ENCODE results near the gene BSN.

Gene BSN

DNA sequence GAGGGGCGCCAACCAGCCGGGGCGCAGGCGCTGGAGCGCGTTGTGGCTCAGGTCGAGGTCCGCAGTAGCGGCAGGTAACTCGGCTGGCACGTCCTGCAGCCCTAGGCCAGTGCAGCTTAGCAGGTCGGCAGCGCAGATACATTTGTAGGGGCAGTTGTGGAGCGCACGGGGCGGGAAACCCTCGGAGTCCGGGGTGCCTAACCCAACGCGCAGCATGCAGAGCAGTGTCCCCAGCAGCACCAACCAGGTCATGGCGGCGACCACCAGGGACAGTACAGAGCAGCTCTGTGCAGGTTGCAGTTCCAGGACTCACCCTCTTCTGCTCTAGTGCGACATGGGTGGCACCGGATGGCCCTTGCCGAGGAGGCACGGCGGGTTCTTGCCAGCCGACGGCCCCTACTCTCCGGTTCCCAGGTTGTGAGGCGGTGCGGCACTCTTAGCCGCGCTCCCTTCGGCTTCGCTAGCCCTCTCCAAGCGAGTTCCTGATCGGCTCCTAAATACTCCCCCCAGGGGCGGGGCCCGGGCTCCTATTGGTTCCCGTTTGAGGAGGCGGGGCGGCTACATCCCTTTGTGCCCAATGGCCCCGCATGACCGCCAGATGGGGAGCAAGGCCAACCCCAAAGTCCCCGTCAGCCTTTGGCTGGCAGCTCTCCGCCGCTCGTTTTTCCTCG is 165.1 kb downstream of the BSN start, which contains the start of gene AMIGO3:
Gene AMIGO3, minus strand, starts transcription at position 471 of the 671 bp plus-strand sequence. Its CDS starts 219 bp downstream, at position 252.
- peaks cover 39% of the 10 kb centered on the region for H4K20me1 ChIP-seq (ENCODE audit: insufficient read depth, low read length)
- peak within 1 kb of the TSS; percentile 59 for H2AFZ ChIP-seq (ENCODE audit: low read depth, low read length)
- H3K27ac ChIP-seq (ENCODE audit: low read length) = 0 out of 2 replicates have a peak within 1 kb of the TSS, but pooled peaks have one; percentile 30
- ATAC-seq (ENCODE audit: insufficient read depth, low read depth) (peak; percentile 73), DNase-seq (peak; percentile 92)
- no peaks in the 10 kb centered on the region for H3K9me3 ChIP-seq (ENCODE audit: insufficient read depth, low read length, severe bottlenecking)
- H3K4me1 ChIP-seq (ENCODE audit: insufficient read depth, low read length) = peaks cover 44% of the 10 kb centered on the region
- peak within 1 kb of the TSS; percentile 66 for H3K4me2 ChIP-seq (ENCODE audit: insufficient read depth, low read length)
- H3K27me3 ChIP-seq (ENCODE audit: insufficient read depth, low read length, poor library complexity) = no peaks in the 10 kb centered on the region
- peak within 1 kb of the TSS in 1 of 2 experiments; percentile 54; a peak in 2 of 4 replicates for H3K4me3 ChIP-seq (ENCODE audit: low read depth in 1 of 2, low read length in 2 of 2)
- H3K36me3 ChIP-seq (ENCODE audit: insufficient read depth, low read length) = peaks cover 49% of the 10 kb centered on the region
- TF ChIP-seq, protein P1, sequence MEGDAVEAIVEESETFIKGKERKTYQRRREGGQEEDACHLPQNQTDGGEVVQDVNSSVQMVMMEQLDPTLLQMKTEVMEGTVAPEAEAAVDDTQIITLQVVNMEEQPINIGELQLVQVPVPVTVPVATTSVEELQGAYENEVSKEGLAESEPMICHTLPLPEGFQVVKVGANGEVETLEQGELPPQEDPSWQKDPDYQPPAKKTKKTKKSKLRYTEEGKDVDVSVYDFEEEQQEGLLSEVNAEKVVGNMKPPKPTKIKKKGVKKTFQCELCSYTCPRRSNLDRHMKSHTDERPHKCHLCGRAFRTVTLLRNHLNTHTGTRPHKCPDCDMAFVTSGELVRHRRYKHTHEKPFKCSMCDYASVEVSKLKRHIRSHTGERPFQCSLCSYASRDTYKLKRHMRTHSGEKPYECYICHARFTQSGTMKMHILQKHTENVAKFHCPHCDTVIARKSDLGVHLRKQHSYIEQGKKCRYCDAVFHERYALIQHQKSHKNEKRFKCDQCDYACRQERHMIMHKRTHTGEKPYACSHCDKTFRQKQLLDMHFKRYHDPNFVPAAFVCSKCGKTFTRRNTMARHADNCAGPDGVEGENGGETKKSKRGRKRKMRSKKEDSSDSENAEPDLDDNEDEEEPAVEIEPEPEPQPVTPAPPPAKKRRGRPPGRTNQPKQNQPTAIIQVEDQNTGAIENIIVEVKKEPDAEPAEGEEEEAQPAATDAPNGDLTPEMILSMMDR (IDR thresholded peaks at IDR 0.05; ENCODE audit: borderline replicate concordance, extremely low read depth, low read length, poor library complexity, severe bottlenecking) = peak; percentile 78
- no peak for TF ChIP-seq EZH2 (IDR thresholded peaks at IDR 0.05; ENCODE audit: borderline replicate concordance, low read depth, low read length, severe bottlenecking)
- H3K9ac ChIP-seq (ENCODE audit: low read depth, low read length) = peak within 1 kb of the TSS; percentile 37
- H3K79me2 ChIP-seq (ENCODE audit: insufficient read depth, low read length) = peaks cover 30% of the 10 kb centered on the region

All from DND-41 (cell line).